PFSK-1 (cell line): ENCODE data around the gene PPP1R15B.

ENCODE experiments used
- POLR2AphosphoS5 ChIP-seq: IDR thresholded peaks from 2 replicates; pipeline ENCODE4 v1.6.1; 2012; ENCODE audit warnings: low read depth, mild to moderate bottlenecking, control low read depth, low read length, moderate library complexity
- SIN3A ChIP-seq: IDR thresholded peaks from 2 replicates; pipeline ENCODE4 v1.6.1; 2012; ENCODE audit warnings: mild to moderate bottlenecking, low read length, moderate library complexity, borderline replicate concordance; ENCODE audit not compliant: insufficient read depth
- TAF1 ChIP-seq: IDR thresholded peaks from 2 replicates; pipeline ENCODE4 v1.6.1; 2012; ENCODE audit warnings: low read length, control low read depth, borderline replicate concordance; ENCODE audit not compliant: insufficient read depth
- TF ChIP-seq, protein P1 (sequence below), 2 experiments: IDR thresholded peaks; 2 replicates each; pipeline versions ENCODE4 v1.6.1 to v1.8.0; 2011 to 2012; ENCODE audit warnings: low read depth in 2 of 2, low read length in 2 of 2, control low read depth in 1 of 2, inconsistent platforms in 1 of 2, mild to moderate bottlenecking in 1 of 2, moderate library complexity in 1 of 2; ENCODE audit not compliant: insufficient read depth in 1 of 2

DNA sequence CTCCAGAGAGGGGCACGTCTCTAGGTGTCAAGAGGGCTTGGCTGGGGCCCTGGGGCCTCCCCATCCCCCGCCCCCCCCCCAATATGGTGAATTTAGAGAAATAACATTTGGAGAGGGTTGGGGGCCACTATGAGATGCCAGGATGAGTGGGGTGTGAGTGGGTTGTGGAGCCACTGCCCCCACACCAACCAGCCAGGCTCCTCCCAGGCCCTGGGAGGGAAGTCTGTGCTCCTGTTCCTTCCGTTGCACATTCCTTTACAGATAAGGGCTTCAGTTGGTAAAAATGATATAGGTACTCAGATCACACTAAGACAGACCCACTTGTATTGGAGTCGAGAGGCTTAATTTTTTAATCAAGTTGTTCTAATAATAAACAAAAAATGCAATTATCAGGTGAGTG is 51.3 kb downstream of the PPP1R15B start:
- TF ChIP-seq, protein P1, sequence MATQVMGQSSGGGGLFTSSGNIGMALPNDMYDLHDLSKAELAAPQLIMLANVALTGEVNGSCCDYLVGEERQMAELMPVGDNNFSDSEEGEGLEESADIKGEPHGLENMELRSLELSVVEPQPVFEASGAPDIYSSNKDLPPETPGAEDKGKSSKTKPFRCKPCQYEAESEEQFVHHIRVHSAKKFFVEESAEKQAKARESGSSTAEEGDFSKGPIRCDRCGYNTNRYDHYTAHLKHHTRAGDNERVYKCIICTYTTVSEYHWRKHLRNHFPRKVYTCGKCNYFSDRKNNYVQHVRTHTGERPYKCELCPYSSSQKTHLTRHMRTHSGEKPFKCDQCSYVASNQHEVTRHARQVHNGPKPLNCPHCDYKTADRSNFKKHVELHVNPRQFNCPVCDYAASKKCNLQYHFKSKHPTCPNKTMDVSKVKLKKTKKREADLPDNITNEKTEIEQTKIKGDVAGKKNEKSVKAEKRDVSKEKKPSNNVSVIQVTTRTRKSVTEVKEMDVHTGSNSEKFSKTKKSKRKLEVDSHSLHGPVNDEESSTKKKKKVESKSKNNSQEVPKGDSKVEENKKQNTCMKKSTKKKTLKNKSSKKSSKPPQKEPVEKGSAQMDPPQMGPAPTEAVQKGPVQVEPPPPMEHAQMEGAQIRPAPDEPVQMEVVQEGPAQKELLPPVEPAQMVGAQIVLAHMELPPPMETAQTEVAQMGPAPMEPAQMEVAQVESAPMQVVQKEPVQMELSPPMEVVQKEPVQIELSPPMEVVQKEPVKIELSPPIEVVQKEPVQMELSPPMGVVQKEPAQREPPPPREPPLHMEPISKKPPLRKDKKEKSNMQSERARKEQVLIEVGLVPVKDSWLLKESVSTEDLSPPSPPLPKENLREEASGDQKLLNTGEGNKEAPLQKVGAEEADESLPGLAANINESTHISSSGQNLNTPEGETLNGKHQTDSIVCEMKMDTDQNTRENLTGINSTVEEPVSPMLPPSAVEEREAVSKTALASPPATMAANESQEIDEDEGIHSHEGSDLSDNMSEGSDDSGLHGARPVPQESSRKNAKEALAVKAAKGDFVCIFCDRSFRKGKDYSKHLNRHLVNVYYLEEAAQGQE (IDR thresholded peaks at IDR 0.05; ENCODE audit: insufficient read depth in 1 of 2, low read depth in 2 of 2, low read length in 2 of 2): no peak
- no peak for TF ChIP-seq POLR2AphosphoS5
- TF ChIP-seq TAF1: no peak
- TF ChIP-seq SIN3A: no peak
